IPS-20b (cell line): Measurements from ENCODE around the gene DDIT4.
A peak's percentile ranks its signal among the peaks of the same experiment; 100 is the strongest.
"Not testable (repeated sequence)": the region's sequence is repeated elsewhere in the genome, so short reads cannot be mapped to it uniquely, and the experiment has no call there.

Experiments
- H3K27ac ChIP-seq: one replicate; pipeline ENCODE4 v1.5.1; 2013; ENCODE audit warnings: low read length
- H3K27me3 ChIP-seq: 2 replicates; pipeline ENCODE4 v1.6.1; 2013; ENCODE audit warnings: mild to moderate bottlenecking, low read length, inconsistent platforms; ENCODE audit not compliant: insufficient read depth
- H3K36me3 ChIP-seq: 2 replicates; pipeline ENCODE4 v1.6.1; 2013; ENCODE audit warnings: low read depth, mild to moderate bottlenecking, inconsistent platforms, low read length, moderate library complexity; ENCODE audit not compliant: insufficient read depth
- H3K4me1 ChIP-seq: 2 replicates; pipeline ENCODE4 v1.6.1; 2013; ENCODE audit warnings: mild to moderate bottlenecking, control low read depth, inconsistent platforms, low read length, moderate library complexity; ENCODE audit not compliant: insufficient read depth
- H3K4me3 ChIP-seq: 2 replicates; pipeline ENCODE4 v1.5.1; 2013; ENCODE audit warnings: mild to moderate bottlenecking, low read length, inconsistent platforms
- H3K9ac ChIP-seq: 2 replicates; pipeline ENCODE4 v1.6.1; 2013; ENCODE audit warnings: low read depth, mild to moderate bottlenecking, inconsistent platforms, low read length, moderate library complexity
- H3K9me3 ChIP-seq: 2 replicates; pipeline ENCODE4 v1.6.1; 2013; ENCODE audit warnings: mild to moderate bottlenecking, low read depth, low read length, inconsistent platforms; ENCODE audit not compliant: insufficient read depth

The DDIT4 gene

GRCh38 chr10:72263613-72264241, 10.0 kb upstream of the DDIT4 start:
- H3K4me1 ChIP-seq = peaks cover 27% of the 10 kb centered on the region
- H3K36me3 ChIP-seq = no peaks in the 10 kb centered on the region
- H3K4me3 ChIP-seq = no peak overlapping the region
- H3K27me3 ChIP-seq = no peaks in the 10 kb centered on the region
- no peak overlapping the region for H3K9ac ChIP-seq
- no peaks in the 10 kb centered on the region for H3K9me3 ChIP-seq
- H3K27ac ChIP-seq = no peak overlapping the region

GRCh38 chr10:72264536-72264935, 9.2 kb upstream of the DDIT4 start:
- Histone ChIP-seq H3K36me3 (no peaks in the 10 kb centered on the region), H3K27ac (no peak overlapping the region), H3K4me1 (peaks cover 24% of the 10 kb centered on the region), H3K27me3 (no peaks in the 10 kb centered on the region), H3K4me3 (no peak overlapping the region), H3K9me3 (no peaks in the 10 kb centered on the region), H3K9ac (no peak overlapping the region)

- Histone ChIP-seq H3K9me3 (no peaks in the 10 kb centered on the region), H3K27me3 (no peaks in the 10 kb centered on the region), H3K4me3 (no peak overlapping the region), H3K4me1 (peaks cover 14% of the 10 kb centered on the region), H3K36me3 (no peaks in the 10 kb centered on the region), H3K9ac (no peak overlapping the region), H3K27ac (no peak overlapping the region)
Observed at GRCh38 chr10:72265508-72265907, 8.2 kb upstream of the DDIT4 start.

- Histone ChIP-seq H3K9ac (no peak overlapping the region), H3K4me1 (peaks cover 17% of the 10 kb centered on the region), H3K27me3 (no peaks in the 10 kb centered on the region), H3K4me3 (no peak overlapping the region), H3K36me3 (no peaks in the 10 kb centered on the region), H3K9me3 (no peaks in the 10 kb centered on the region), H3K27ac (no peak overlapping the region)
Observed at GRCh38 chr10:72265990-72266865, 7.5 kb upstream of the DDIT4 start.

- Histone ChIP-seq H3K9me3 (no peaks in the 10 kb centered on the region), H3K4me1 (peaks cover 10% of the 10 kb centered on the region; the same call in 1 of the 2 replicates), H3K4me3 (peak overlapping the region; percentile 27; the same call in 1 of the 2 replicates), H3K27ac (no peak overlapping the region), H3K27me3 (no peaks in the 10 kb centered on the region), H3K36me3 (no peaks in the 10 kb centered on the region), H3K9ac (peak overlapping the region; percentile 55)
Observed at GRCh38 chr10:72267381-72267780, 6.3 kb upstream of the DDIT4 start.

- Histone ChIP-seq H3K27me3 (no peaks in the 10 kb centered on the region), H3K4me3 (peak overlapping the region; percentile 27; the same call in 1 of the 2 replicates), H3K4me1 (peaks cover 10% of the 10 kb centered on the region; the same call in 1 of the 2 replicates), H3K27ac (no peak overlapping the region), H3K36me3 (no peaks in the 10 kb centered on the region), H3K9me3 (no peaks in the 10 kb centered on the region), H3K9ac (peak overlapping the region; percentile 55)
Observed at GRCh38 chr10:72267819-72268399, 5.8 kb upstream of the DDIT4 start.

- not testable (repeated sequence) for H3K9ac ChIP-seq, H3K27ac ChIP-seq, H3K27me3 ChIP-seq, H3K36me3 ChIP-seq, H3K9me3 ChIP-seq, H3K4me1 ChIP-seq, H3K4me3 ChIP-seq
Observed at GRCh38 chr10:72268475-72269200, 5.1 kb upstream of the DDIT4 start.

GRCh38 chr10:72270607-72271281, 3.0 kb upstream of the DDIT4 start:
- Histone ChIP-seq H3K36me3 (peaks cover 10% of the 10 kb centered on the region), H3K9me3 (no peaks in the 10 kb centered on the region), H3K4me1 (peaks cover 12% of the 10 kb centered on the region), H3K4me3 (no peak overlapping the region), H3K9ac (no peak overlapping the region), H3K27ac (no peak overlapping the region), H3K27me3 (peaks cover 8% of the 10 kb centered on the region; the same call in 1 of the 2 replicates)

- Histone ChIP-seq H3K4me3 (peak overlapping the region; percentile 97), H3K27me3 (peaks cover 8% of the 10 kb centered on the region; the same call in 1 of the 2 replicates), H3K9ac (peak overlapping the region; percentile 94), H3K9me3 (no peaks in the 10 kb centered on the region), H3K36me3 (peaks cover 14% of the 10 kb centered on the region), H3K27ac (peak overlapping the region; percentile 44), H3K4me1 (peaks cover 16% of the 10 kb centered on the region)
Observed at GRCh38 chr10:72272689-72273409, 875 bp upstream of the DDIT4 start.

GRCh38 chr10:72274213-72274729, 547 bp downstream of the DDIT4 start:
- peaks cover 16% of the 10 kb centered on the region for H3K4me1 ChIP-seq
- peak overlapping the region; percentile 89; the same call in 1 of the 2 replicates for H3K9ac ChIP-seq
- peaks cover 14% of the 10 kb centered on the region for H3K36me3 ChIP-seq
- no peak overlapping the region for H3K27ac ChIP-seq
- no peaks in the 10 kb centered on the region for H3K9me3 ChIP-seq
- H3K27me3 ChIP-seq = peaks cover 8% of the 10 kb centered on the region; the same call in 1 of the 2 replicates
- peak overlapping the region; percentile 97 for H3K4me3 ChIP-seq
